Osteocyte (in vitro differentiated cells): Measurements from ENCODE around the gene CYB5D1. TPM values are rescaled to one million over a fixed set of nuclear protein-coding genes. Genes with fewer than 3 reads are reported as not detected.

Experiments
- DNase-seq: peaks from one replicate; pipeline ENCODE4 v3.0.0; 2021; ENCODE audit warnings: mixed read lengths; ENCODE audit not compliant: unreplicated experiment; ENCODE audit errors: extremely low spot score
- H3K27ac Mint-ChIP-seq: one replicate; pipeline ENCODE4 v1.8.0; 2021; ENCODE audit warnings: mild to moderate bottlenecking, mixed read lengths; ENCODE audit not compliant: unreplicated experiment
- H3K27me3 Mint-ChIP-seq: one replicate; pipeline ENCODE4 v1.8.0; 2021; ENCODE audit warnings: mixed read lengths; ENCODE audit not compliant: unreplicated experiment
- H3K36me3 Mint-ChIP-seq: one replicate; pipeline ENCODE4 v1.8.0; 2021; ENCODE audit warnings: mixed read lengths; ENCODE audit not compliant: unreplicated experiment
- H3K4me1 Mint-ChIP-seq: one replicate; pipeline ENCODE4 v1.8.0; 2021; ENCODE audit warnings: mixed read lengths; ENCODE audit not compliant: unreplicated experiment
- H3K4me3 Mint-ChIP-seq: one replicate; pipeline ENCODE4 v1.8.0; 2021; ENCODE audit warnings: mild to moderate bottlenecking, moderate library complexity, mixed read lengths; ENCODE audit not compliant: unreplicated experiment
- H3K9me3 Mint-ChIP-seq: one replicate; pipeline ENCODE4 v1.8.0; 2021; ENCODE audit warnings: mixed read lengths; ENCODE audit not compliant: unreplicated experiment
- CTCF ChIP-seq: fragments of 200-600 bp; sonication (generic); IDR thresholded peaks from 2 replicates; pipeline ENCODE4 v1.5.0; 2021; ENCODE audit warnings: antibody characterized with exemption, mild to moderate bottlenecking, moderate library complexity
- total RNA-seq: library from RNA; stranded (reverse); gene quantifications from 2 replicates; pipeline ENCODE4 v1.2.1, GENCODE V29; 2021

CYB5D1 gene
- total RNA-seq, 1 donor from 2014 or later, result 8.5 TPM

- H3K4me1 Mint-ChIP-seq, result peaks cover 3% of the 10 kb centered on the region
- TF ChIP-seq CTCF, result no peak
- no peak for DNase-seq
- H3K9me3 Mint-ChIP-seq, result no peaks in the 10 kb centered on the region
- peaks cover 5% of the 10 kb centered on the region for H3K36me3 Mint-ChIP-seq
- peak overlapping the region; percentile 65 for H3K27ac Mint-ChIP-seq
- peak overlapping the region; percentile 73 for H3K4me3 Mint-ChIP-seq
- H3K27me3 Mint-ChIP-seq, result no peaks in the 10 kb centered on the region
Observed at GRCh38 chr17:7884581-7885366, 27.0 kb downstream of the CYB5D1 start.

GRCh38 chr17:7885367-7886226 is 27.8 kb downstream of the CYB5D1 start:
- Mint-ChIP-seq H3K9me3 (no peaks in the 10 kb centered on the region), H3K36me3 (peaks cover 9% of the 10 kb centered on the region), H3K27ac (peak overlapping the region; percentile 60), H3K4me3 (no peak overlapping the region), H3K27me3 (no peaks in the 10 kb centered on the region), H3K4me1 (peaks cover 3% of the 10 kb centered on the region)
- DNase-seq, result no peak
- TF ChIP-seq CTCF, result no peak

- DNase-seq, result no peak
- Mint-ChIP-seq H3K4me1 (peaks cover 3% of the 10 kb centered on the region), H3K27me3 (no peaks in the 10 kb centered on the region), H3K9me3 (no peaks in the 10 kb centered on the region), H3K27ac (no peak overlapping the region), H3K36me3 (peaks cover 15% of the 10 kb centered on the region), H3K4me3 (no peak overlapping the region)
- no peak for TF ChIP-seq CTCF
Observed at GRCh38 chr17:7886227-7887037, 28.6 kb downstream of the CYB5D1 start.

- no peak overlapping the region for H3K4me3 Mint-ChIP-seq
- no peaks in the 10 kb centered on the region for H3K27me3 Mint-ChIP-seq
- DNase-seq, result no peak
- peaks cover 20% of the 10 kb centered on the region for H3K36me3 Mint-ChIP-seq
- H3K4me1 Mint-ChIP-seq, result peaks cover 3% of the 10 kb centered on the region
- peak; percentile 31 for TF ChIP-seq CTCF
- no peaks in the 10 kb centered on the region for H3K9me3 Mint-ChIP-seq
- no peak overlapping the region for H3K27ac Mint-ChIP-seq
Observed at GRCh38 chr17:7887038-7887481, 29.3 kb downstream of the CYB5D1 start.
